ENCODE data around the gene ANKRD53.
A peak's percentile ranks its signal among the peaks of the same experiment; 100 is the strongest.
"Not testable (repeated sequence)": the region's sequence is repeated elsewhere in the genome, so short reads cannot be mapped to it uniquely, and the experiment has no call there.

Gene ANKRD53

DNA sequence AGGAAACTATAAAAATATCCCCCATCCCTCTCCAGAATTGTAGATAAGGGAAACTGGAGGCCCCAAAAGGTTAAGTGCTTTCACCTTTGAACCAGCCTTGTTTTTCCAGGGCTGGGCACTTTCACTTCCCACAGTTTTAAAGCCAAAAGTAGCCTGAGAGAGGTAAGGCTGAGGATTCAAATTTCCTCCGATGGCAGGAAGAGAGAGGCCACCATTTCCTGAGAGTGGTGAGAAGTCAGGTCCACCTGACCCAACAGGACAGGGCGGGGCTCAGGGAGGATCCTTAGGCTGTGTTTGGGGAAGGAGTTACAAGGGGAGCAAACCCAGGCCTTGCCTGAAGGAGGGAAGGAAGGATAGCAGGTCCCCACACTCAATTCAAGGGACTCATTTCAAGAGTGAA is 20.9 kb downstream of the ANKRD53 start:
- DNase-seq (ENCODE audit: low read depth) = no peak
- TF ChIP-seq, protein P1, sequence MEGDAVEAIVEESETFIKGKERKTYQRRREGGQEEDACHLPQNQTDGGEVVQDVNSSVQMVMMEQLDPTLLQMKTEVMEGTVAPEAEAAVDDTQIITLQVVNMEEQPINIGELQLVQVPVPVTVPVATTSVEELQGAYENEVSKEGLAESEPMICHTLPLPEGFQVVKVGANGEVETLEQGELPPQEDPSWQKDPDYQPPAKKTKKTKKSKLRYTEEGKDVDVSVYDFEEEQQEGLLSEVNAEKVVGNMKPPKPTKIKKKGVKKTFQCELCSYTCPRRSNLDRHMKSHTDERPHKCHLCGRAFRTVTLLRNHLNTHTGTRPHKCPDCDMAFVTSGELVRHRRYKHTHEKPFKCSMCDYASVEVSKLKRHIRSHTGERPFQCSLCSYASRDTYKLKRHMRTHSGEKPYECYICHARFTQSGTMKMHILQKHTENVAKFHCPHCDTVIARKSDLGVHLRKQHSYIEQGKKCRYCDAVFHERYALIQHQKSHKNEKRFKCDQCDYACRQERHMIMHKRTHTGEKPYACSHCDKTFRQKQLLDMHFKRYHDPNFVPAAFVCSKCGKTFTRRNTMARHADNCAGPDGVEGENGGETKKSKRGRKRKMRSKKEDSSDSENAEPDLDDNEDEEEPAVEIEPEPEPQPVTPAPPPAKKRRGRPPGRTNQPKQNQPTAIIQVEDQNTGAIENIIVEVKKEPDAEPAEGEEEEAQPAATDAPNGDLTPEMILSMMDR (conservative IDR thresholded peaks at IDR 0.05; ENCODE audit: low read depth, low read length) = no peak
- H3K4me3 ChIP-seq (ENCODE audit: low read length) = no peak overlapping the region

DNA sequence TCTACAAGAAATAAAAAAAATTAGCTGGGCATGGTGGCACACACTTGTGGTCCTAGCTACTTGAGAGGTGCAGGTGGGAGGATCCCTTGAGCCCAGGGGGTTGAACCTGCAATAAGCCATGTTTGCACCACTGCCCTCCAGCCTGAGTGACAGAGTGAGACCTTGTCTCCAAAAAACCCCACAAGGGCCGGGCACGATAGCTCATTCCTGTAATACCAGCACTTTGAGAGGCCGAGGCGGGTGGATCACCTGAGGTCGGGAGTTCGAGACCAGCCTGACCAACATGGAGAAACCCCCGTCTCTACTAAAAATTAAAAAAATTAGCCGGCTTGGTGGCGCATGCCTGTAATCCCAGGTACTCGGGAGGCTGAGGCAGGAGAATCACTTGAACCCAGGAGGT is 21.5 kb downstream of the ANKRD53 start:
- not testable (repeated sequence) for DNase-seq (ENCODE audit: low read depth); H3K4me3 ChIP-seq (ENCODE audit: low read length)

DNA sequence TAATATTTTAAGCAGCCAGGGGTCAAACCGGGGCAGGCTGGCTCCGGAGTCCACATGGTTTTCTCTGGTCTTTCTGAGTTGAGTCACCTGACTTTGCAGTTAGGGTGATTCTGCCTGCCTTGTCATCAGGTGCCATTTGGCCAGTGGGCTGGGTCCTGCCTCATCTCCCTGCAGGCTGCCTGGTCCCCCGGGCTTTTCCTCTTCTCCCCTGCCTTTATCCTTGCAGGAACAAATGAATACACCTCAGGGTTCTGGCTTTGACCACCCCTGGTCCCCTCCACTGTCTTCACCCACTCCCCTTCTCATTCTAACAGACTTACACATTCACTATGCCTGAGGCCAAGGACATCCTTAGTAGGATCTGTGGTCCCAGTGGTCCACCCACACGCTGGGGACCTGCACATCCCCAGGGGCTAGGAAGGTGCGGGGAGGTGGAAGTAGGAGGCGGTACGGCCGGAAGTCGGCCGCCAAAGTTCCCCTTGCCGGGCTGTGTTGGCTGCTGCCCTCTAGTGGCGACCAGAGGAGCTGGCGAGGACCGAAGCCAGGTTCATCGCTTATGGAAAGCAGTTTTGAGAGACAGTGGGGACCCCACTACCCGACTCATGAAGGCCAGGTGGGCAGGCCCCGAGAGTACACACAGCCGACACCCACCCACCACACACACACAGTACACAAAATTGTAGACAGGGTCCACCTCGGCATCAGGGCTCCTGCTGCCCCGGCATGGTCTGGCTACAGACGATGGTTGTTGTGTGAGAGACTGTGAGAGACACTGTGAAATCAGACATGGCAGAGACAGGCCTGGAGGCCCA is 22.6 kb downstream of the ANKRD53 start:
- DNase-seq (ENCODE audit: low read depth) = no peak
- peak overlapping the region; percentile 38 for H3K4me3 ChIP-seq (ENCODE audit: low read length)
- TF ChIP-seq, protein P1 (conservative IDR thresholded peaks at IDR 0.05; ENCODE audit: low read depth, low read length) = peak; percentile 98

DNA sequence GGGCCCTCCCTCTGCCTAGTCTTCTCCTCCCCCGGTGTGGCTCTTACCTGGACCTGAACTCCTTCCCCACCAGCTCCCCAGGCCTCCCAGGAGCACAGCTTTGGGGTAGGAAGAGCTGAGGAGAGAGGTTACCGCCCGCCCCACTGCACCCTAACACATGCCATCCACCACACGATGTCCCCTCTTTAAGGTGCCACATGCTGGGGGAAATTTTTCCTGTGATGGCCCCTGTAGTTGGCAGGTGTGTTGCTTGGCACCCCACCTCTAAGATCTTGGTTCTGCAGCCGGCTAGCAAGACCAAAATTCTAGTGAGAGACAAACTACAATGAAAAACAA is 23.1 kb downstream of the ANKRD53 start:
- H3K4me3 ChIP-seq (ENCODE audit: low read length) = no peak overlapping the region

DNA sequence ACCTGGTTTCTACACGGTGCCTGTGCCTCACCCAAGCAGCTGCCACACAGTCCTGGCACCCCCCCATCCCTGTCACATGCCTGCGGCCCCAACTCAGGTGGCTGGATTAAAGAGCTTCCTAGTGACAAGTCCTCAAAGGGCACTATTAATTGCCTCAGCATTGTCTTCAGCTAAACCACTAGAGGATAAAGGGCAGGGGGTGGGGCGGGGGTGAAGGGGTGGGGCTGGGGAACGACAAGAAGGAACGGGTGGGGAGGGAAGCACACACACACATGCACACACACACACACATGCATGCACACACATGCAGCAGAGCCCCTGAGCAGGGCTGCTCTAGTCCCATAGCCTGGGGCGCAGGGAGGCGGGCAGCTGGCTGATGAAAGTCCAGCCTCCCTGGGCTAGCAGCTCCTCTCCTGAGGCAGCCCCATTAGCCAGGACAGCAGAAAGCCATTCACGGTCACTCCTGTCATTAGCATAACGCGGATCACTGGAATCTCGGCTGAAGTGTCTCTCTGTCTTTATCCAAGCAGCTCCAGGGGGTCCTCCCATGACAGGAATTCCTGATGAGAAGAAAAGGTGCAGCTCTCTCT is 23.6 kb downstream of the ANKRD53 start:
- DNase-seq (ENCODE audit: low read depth) = no peak
- TF ChIP-seq, protein P1 (conservative IDR thresholded peaks at IDR 0.05; ENCODE audit: low read depth, low read length) = no peak

More for the DNA sequence above, 23.1 kb downstream of the ANKRD53 start:
- no peak for DNase-seq (ENCODE audit: low read depth)
- TF ChIP-seq, protein P1 (conservative IDR thresholded peaks at IDR 0.05; ENCODE audit: low read depth, low read length) = no peak

DNA sequence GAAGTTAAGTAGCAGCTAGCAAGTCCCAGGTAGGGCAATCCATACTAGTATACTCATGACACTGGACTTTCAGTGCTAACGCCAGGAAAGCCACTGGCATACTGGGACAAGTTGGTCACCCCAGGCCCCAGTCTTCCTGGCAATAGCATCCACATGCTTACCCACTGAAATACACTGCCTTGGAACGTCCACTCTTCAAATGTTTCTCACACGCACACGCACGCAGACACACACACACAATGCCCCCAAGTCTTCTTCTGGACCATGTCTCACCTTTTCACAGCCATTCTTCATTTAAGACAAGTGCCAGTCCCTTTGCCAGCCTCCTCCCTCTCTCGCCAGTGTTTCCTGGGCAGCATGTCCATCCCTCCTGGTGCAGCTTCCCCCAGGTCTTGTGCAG is 25.0 kb downstream of the ANKRD53 start:
- TF ChIP-seq, protein P1 (conservative IDR thresholded peaks at IDR 0.05; ENCODE audit: low read depth, low read length) = no peak
- DNase-seq (ENCODE audit: low read depth) = no peak
- H3K4me3 ChIP-seq (ENCODE audit: low read length) = no peak overlapping the region

More for the DNA sequence above, 23.6 kb downstream of the ANKRD53 start:
- H3K4me3 ChIP-seq (ENCODE audit: low read length) = no peak overlapping the region

DNA sequence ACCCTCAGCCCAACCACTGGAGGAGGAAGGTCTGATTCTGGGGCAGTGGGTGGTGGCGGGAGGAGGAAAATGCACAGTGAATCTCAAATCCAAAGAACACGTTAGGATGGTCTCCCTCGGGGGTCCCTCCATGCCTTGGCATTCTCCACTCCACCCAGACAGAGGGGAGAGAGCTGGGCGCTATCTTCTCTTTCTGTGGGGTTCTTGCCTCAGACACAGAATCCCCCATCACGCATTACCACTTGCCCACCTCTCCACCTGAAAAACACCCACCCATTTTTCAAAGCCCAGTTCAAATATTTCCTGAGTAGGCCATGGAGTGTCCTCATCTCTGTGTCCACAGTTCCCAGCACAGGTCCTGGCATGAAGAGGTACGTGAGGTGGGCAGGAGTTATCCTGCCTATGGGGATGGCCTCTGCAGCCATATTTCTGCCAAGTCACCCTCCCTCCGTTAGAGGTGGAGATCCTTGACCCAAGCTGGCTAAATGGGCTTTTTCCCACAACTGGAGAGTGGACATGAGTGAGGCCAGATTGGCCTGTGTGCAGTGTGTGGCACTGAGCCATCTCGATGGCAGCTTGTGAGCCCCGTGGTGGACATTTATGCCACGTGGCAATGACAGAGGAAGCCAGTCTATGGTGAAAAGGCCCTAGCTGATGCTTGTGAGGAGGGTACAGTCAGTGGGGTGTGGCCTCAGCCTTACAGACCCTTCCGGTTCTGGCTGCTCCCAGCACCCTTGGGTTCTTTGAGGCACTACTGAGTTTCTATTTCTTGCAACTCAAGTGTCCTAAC is 25.7 kb downstream of the ANKRD53 start:
- no peak for DNase-seq (ENCODE audit: low read depth)
- no peak overlapping the region for H3K4me3 ChIP-seq (ENCODE audit: low read length)
- TF ChIP-seq, protein P1 (conservative IDR thresholded peaks at IDR 0.05; ENCODE audit: low read depth, low read length) = no peak

Data from retinal pigment epithelial cell (primary cell).